ENCODE results near the gene TAF3. TPM values are rescaled to one million over a fixed set of nuclear protein-coding genes. Genes with fewer than 3 reads are reported as not detected.

The TAF3 gene
- total RNA-seq, 1 donor from 2014 or later = 9.1 TPM

- H3K4me1 Mint-ChIP-seq (ENCODE audit: unreplicated experiment) = peaks cover 6% of the 10 kb centered on the region
- no peaks in the 10 kb centered on the region for H3K9me3 Mint-ChIP-seq (ENCODE audit: unreplicated experiment)
- H3K27ac Mint-ChIP-seq (ENCODE audit: unreplicated experiment) = no peak overlapping the region
- H3K4me3 Mint-ChIP-seq (ENCODE audit: unreplicated experiment) = no peak overlapping the region
- no peak for DNase-seq (ENCODE audit: extremely low spot score, unreplicated experiment)
- TF ChIP-seq, protein P1, sequence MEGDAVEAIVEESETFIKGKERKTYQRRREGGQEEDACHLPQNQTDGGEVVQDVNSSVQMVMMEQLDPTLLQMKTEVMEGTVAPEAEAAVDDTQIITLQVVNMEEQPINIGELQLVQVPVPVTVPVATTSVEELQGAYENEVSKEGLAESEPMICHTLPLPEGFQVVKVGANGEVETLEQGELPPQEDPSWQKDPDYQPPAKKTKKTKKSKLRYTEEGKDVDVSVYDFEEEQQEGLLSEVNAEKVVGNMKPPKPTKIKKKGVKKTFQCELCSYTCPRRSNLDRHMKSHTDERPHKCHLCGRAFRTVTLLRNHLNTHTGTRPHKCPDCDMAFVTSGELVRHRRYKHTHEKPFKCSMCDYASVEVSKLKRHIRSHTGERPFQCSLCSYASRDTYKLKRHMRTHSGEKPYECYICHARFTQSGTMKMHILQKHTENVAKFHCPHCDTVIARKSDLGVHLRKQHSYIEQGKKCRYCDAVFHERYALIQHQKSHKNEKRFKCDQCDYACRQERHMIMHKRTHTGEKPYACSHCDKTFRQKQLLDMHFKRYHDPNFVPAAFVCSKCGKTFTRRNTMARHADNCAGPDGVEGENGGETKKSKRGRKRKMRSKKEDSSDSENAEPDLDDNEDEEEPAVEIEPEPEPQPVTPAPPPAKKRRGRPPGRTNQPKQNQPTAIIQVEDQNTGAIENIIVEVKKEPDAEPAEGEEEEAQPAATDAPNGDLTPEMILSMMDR (IDR thresholded peaks at IDR 0.05) = no peak
- peaks cover 7% of the 10 kb centered on the region for H3K36me3 Mint-ChIP-seq (ENCODE audit: unreplicated experiment)
- H3K27me3 Mint-ChIP-seq (ENCODE audit: unreplicated experiment) = peaks cover 20% of the 10 kb centered on the region
Observed at GRCh38 chr10:7813481-7813880, 4.8 kb upstream of the TAF3 start.

DNA sequence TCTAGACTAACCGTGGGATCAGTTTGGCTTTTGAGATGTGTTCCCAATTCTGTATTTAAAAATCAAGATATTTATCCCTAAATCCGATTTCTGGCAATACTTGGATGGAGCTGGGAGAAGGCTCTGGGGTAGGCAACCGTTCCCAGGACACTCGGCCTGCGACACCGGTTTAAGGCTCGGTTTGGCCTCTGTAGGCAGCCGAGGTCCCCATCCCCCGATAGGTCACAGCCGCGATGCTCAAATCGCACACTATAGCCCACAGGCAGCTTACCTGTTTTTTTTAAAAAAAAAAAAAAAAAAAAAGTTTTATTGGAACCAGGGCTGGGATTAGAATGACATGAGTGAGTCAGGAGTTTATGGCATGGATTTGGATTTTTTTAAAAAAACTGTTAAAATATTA is 729 bp upstream of the TAF3 start:
- Mint-ChIP-seq H3K9me3 (ENCODE audit: unreplicated experiment) (no peaks in the 10 kb centered on the region), H3K4me3 (ENCODE audit: unreplicated experiment) (peak overlapping the region; percentile 95), H3K4me1 (ENCODE audit: unreplicated experiment) (peaks cover 19% of the 10 kb centered on the region), H3K27ac (ENCODE audit: unreplicated experiment) (no peak overlapping the region), H3K36me3 (ENCODE audit: unreplicated experiment) (no peaks in the 10 kb centered on the region), H3K27me3 (ENCODE audit: unreplicated experiment) (peaks cover 20% of the 10 kb centered on the region)
- DNase-seq (ENCODE audit: extremely low spot score, unreplicated experiment) = no peak
- TF ChIP-seq, protein P1 (IDR thresholded peaks at IDR 0.05) = no peak

DNA sequence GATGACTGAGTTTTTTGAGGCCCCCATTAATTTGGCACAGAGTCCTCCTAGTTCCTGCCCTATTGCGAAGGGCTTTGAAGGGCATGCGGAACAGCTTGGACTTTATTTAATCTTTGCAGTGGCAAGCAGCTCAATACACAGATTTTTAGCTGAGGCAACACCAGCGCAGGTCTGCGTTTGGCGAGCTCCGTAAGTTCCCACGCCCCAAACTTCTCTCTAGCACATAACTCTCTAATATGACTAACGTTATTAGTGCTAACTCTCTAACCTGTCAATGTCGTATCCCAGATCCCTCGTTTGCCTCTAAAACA is 366 bp upstream of the TAF3 start:
- no peak for DNase-seq (ENCODE audit: extremely low spot score, unreplicated experiment)
- H3K27me3 Mint-ChIP-seq (ENCODE audit: unreplicated experiment) = peaks cover 20% of the 10 kb centered on the region
- no peaks in the 10 kb centered on the region for H3K36me3 Mint-ChIP-seq (ENCODE audit: unreplicated experiment)
- H3K4me3 Mint-ChIP-seq (ENCODE audit: unreplicated experiment) = peak overlapping the region; percentile 95
- H3K9me3 Mint-ChIP-seq (ENCODE audit: unreplicated experiment) = no peaks in the 10 kb centered on the region
- TF ChIP-seq, protein P1 (IDR thresholded peaks at IDR 0.05) = no peak
- peak overlapping the region; percentile 77 for H3K27ac Mint-ChIP-seq (ENCODE audit: unreplicated experiment)
- peaks cover 19% of the 10 kb centered on the region for H3K4me1 Mint-ChIP-seq (ENCODE audit: unreplicated experiment)

GRCh38 chr10:7819121-7819460 is 786 bp downstream of the TAF3 start:
- Mint-ChIP-seq H3K4me1 (ENCODE audit: unreplicated experiment) (peaks cover 19% of the 10 kb centered on the region), H3K9me3 (ENCODE audit: unreplicated experiment) (no peaks in the 10 kb centered on the region), H3K4me3 (ENCODE audit: unreplicated experiment) (peak overlapping the region; percentile 95), H3K27me3 (ENCODE audit: unreplicated experiment) (peaks cover 17% of the 10 kb centered on the region), H3K36me3 (ENCODE audit: unreplicated experiment) (peaks cover under 1% of the 10 kb centered on the region), H3K27ac (ENCODE audit: unreplicated experiment) (peak overlapping the region; percentile 77)
- TF ChIP-seq, protein P1 (IDR thresholded peaks at IDR 0.05) = peak; percentile 49
- no peak for DNase-seq (ENCODE audit: extremely low spot score, unreplicated experiment)

DNA sequence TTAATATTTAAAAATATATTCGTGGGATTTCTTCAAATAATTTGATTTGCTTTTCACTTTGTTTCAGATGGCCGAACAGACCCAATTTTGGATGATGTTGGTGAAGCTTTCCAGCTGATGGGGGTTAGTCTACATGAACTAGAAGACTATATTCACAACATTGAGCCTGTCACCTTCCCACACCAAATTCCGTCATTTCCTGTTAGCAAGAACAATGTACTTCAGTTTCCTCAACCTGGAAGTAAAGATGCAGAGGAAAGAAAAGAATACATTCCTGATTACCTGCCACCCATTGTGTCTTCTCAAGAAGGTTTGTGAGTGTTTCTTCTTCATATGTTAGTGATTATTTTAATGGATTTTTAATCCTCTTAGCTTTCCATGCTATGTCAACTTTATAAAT is 5.9 kb downstream of the TAF3 start:
- peaks cover 12% of the 10 kb centered on the region for H3K36me3 Mint-ChIP-seq (ENCODE audit: unreplicated experiment)
- no peaks in the 10 kb centered on the region for H3K9me3 Mint-ChIP-seq (ENCODE audit: unreplicated experiment)
- no peak overlapping the region for H3K27ac Mint-ChIP-seq (ENCODE audit: unreplicated experiment)
- no peak for DNase-seq (ENCODE audit: extremely low spot score, unreplicated experiment)
- peaks cover 12% of the 10 kb centered on the region for H3K4me1 Mint-ChIP-seq (ENCODE audit: unreplicated experiment)
- TF ChIP-seq, protein P1 (IDR thresholded peaks at IDR 0.05) = no peak
- no peaks in the 10 kb centered on the region for H3K27me3 Mint-ChIP-seq (ENCODE audit: unreplicated experiment)
- no peak overlapping the region for H3K4me3 Mint-ChIP-seq (ENCODE audit: unreplicated experiment)

Data from osteocyte (in vitro differentiated cells).